G401 (cell line): ENCODE data around the gene AXIN1. TPM values are rescaled to one million over a fixed set of nuclear protein-coding genes. Genes with fewer than 3 reads are reported as not detected.

ENCODE experiments used
- total RNA-seq: library from RNA; depleted of rRNA; stranded (reverse); fragments of >200 nt; shearing (Covaris generic); gene quantifications from 2 replicates; pipeline ENCODE4 v1.2.3, GENCODE V29; 2014; rRNA removed

Gene AXIN1
- total RNA-seq, 1 experiment from 2014 or later = 46.3 TPM

Other genes starting within 250 kb of the AXIN1 start
- 4.5 and 11.2 TPM in 2 replicates for gene NPRL3, start 214.1 kb downstream of the AXIN1 start, total RNA-seq
- gene HBZ, start 200.1 kb downstream of the AXIN1 start, total RNA-seq = not detected in 2 replicates
- gene HBM, start 186.7 kb downstream of the AXIN1 start, total RNA-seq = not detected in 2 replicates
- gene HBA2, start 179.8 kb downstream of the AXIN1 start, total RNA-seq = not detected in 2 replicates
- not detected in 2 replicates for gene HBA1, start 176.0 kb downstream of the AXIN1 start, total RNA-seq
- 1.1 and 19.9 TPM in 2 replicates for gene HBQ1, start 172.3 kb downstream of the AXIN1 start, total RNA-seq
- 45.8 and 56.7 TPM in 2 replicates for gene LUC7L, start 123.3 kb downstream of the AXIN1 start, total RNA-seq
- gene FAM234A, start 117.9 kb downstream of the AXIN1 start, total RNA-seq = 70.3 and 97.6 TPM in 2 replicates
- gene RGS11, start 76.8 kb downstream of the AXIN1 start, total RNA-seq = 0.37 TPM in 1 of 2 replicates, not detected in the other
- 2.6 and 12.2 TPM in 2 replicates for gene ARHGDIG, start 72.1 kb downstream of the AXIN1 start, total RNA-seq
- gene PDIA2, start 69.6 kb downstream of the AXIN1 start, total RNA-seq = not detected in 2 replicates
- gene MRPL28, start 17.8 kb upstream of the AXIN1 start, total RNA-seq = 250 and 260 TPM in 2 replicates
- gene PGAP6, start 29.3 kb upstream of the AXIN1 start, total RNA-seq = 53.0 and 60.8 TPM in 2 replicates
- 312 and 362 TPM in 2 replicates for gene NME4, start 44.5 kb upstream of the AXIN1 start, total RNA-seq
- gene DECR2, start 49.2 kb upstream of the AXIN1 start, total RNA-seq = 13.0 and 13.7 TPM in 2 replicates
- 33.8 and 39.3 TPM in 2 replicates for gene RAB11FIP3, start 72.9 kb upstream of the AXIN1 start, total RNA-seq
- 38.8 and 54.3 TPM in 2 replicates for gene CAPN15, start 175.0 kb upstream of the AXIN1 start, total RNA-seq
- gene PRR35, start 207.7 kb upstream of the AXIN1 start, total RNA-seq = 0.41 and 2.3 TPM in 2 replicates
- gene NHLRC4, start 214.3 kb upstream of the AXIN1 start, total RNA-seq = 2.7 and 4.1 TPM in 2 replicates
- 38.8 and 54.4 TPM in 2 replicates for gene PIGQ, start 217.2 kb upstream of the AXIN1 start, total RNA-seq
- 28.6 and 32.2 TPM in 2 replicates for gene RAB40C, start 237.3 kb upstream of the AXIN1 start, total RNA-seq